ENCODE results near the gene NFIC.

DNA sequence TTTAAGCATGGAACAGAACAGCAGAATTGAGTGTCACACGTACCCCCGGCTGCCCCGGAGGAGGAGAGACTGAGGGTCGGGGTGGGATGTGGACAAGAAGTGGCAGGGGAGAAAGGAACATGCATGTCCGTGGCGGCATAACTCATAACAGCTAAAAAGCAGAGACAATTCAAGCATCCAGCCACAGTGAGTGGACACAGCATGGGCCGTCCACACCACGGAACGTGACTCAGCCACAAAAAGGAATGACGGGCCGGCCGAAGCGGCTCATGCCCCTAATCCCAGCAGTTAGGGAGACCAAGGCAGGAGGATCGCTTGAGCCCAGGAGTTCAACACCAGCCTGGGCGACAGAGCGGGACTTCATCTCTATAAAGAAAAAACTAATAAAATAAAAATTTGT, 126.5 kb downstream of the NFIC start:
- TF ChIP-seq, protein P1, sequence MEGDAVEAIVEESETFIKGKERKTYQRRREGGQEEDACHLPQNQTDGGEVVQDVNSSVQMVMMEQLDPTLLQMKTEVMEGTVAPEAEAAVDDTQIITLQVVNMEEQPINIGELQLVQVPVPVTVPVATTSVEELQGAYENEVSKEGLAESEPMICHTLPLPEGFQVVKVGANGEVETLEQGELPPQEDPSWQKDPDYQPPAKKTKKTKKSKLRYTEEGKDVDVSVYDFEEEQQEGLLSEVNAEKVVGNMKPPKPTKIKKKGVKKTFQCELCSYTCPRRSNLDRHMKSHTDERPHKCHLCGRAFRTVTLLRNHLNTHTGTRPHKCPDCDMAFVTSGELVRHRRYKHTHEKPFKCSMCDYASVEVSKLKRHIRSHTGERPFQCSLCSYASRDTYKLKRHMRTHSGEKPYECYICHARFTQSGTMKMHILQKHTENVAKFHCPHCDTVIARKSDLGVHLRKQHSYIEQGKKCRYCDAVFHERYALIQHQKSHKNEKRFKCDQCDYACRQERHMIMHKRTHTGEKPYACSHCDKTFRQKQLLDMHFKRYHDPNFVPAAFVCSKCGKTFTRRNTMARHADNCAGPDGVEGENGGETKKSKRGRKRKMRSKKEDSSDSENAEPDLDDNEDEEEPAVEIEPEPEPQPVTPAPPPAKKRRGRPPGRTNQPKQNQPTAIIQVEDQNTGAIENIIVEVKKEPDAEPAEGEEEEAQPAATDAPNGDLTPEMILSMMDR (IDR thresholded peaks at IDR 0.05; ENCODE audit: low read depth, low read length), result no peak
- TF ChIP-seq POLR2A (IDR thresholded peaks at IDR 0.05; ENCODE audit: extremely low read depth, insufficient read length), result no peak
- TF ChIP-seq MYC (IDR thresholded peaks at IDR 0.05; ENCODE audit: low read depth, low read length), result no peak
